LHCN-M2 (cell line): ENCODE results near the gene SMC1A. TPM values are rescaled to one million over a fixed set of nuclear protein-coding genes. Genes with fewer than 3 reads are reported as not detected.
"Not testable (repeated sequence)": the region's sequence is repeated elsewhere in the genome, so short reads cannot be mapped to it uniquely, and the experiment has no call there.

Source experiments
- DNase-seq: peaks from one replicate; pipeline ENCODE4 v3.0.0-alpha.2; 2012; ENCODE audit warnings: low read depth
- polyA plus RNA-seq: library from polyadenylated mRNA; unstranded; fragments of >200 nt; gene quantifications from one replicate; pipeline ENCODE4 v1.2.1, GENCODE V29; 2012; ENCODE audit warnings: missing spikeins
- total RNA-seq: library from RNA; depleted of rRNA; stranded (reverse); fragments of >200 nt; gene quantifications from 2 replicates; pipeline ENCODE4 v1.2.3, GENCODE V29; 2014; rRNA removed

Gene SMC1A
- 35.7 and 53.2 TPM in 2 replicates for total RNA-seq
- 29.0 TPM for polyA plus RNA-seq

GRCh38 chrX:53422086-53422860 lies at the start of gene SMC1A:
TSS of gene SMC1A (minus strand) at chrX:53422654. CDS start at chrX:53422600, 54 bp downstream.
- DNase-seq, result peak; percentile 92

- no peak for DNase-seq
Observed at GRCh38 chrX:53471346-53471745, 48.9 kb upstream of the SMC1A start.

GRCh38 chrX:53468659-53469058 lies 46.2 kb upstream of the SMC1A start:
- not testable (repeated sequence) for DNase-seq

- peak; percentile 34 for DNase-seq
Observed at GRCh38 chrX:53458082-53458481, 35.6 kb upstream of the SMC1A start.

GRCh38 chrX:53456254-53456653 lies 33.8 kb upstream of the SMC1A start:
- DNase-seq, result peak; percentile 61

- DNase-seq, result no peak
Observed at GRCh38 chrX:53452812-53453211, 30.4 kb upstream of the SMC1A start.

- DNase-seq, result no peak
Observed at GRCh38 chrX:53449632-53450031, 27.2 kb upstream of the SMC1A start.

- no peak for DNase-seq
Observed at GRCh38 chrX:53447441-53447840, 25.0 kb upstream of the SMC1A start.

- peak; percentile 26 for DNase-seq
Observed at GRCh38 chrX:53445977-53446376, 23.5 kb upstream of the SMC1A start.

GRCh38 chrX:53442322-53442631 lies 19.8 kb upstream of the SMC1A start:
- DNase-seq, result no peak

GRCh38 chrX:53441531-53442321 lies 19.3 kb upstream of the SMC1A start:
- DNase-seq, result peak; percentile 59

- peak; percentile 69 for DNase-seq
Observed at GRCh38 chrX:53440621-53441517, 18.4 kb upstream of the SMC1A start.

GRCh38 chrX:53440101-53440500 lies 17.6 kb upstream of the SMC1A start:
- no peak for DNase-seq

- no peak for DNase-seq
Observed at GRCh38 chrX:53438832-53439230, 16.4 kb upstream of the SMC1A start.

- no peak for DNase-seq
Observed at GRCh38 chrX:53438174-53438831, 15.8 kb upstream of the SMC1A start.

GRCh38 chrX:53437206-53437605 lies 14.8 kb upstream of the SMC1A start:
- DNase-seq, result no peak

GRCh38 chrX:53435997-53436396 lies 13.5 kb upstream of the SMC1A start:
- DNase-seq, result peak; percentile 52

- peak; percentile 66 for DNase-seq
Observed at GRCh38 chrX:53433651-53434639, 11.5 kb upstream of the SMC1A start, which contains the start of gene HSD17B10. TSS of gene HSD17B10 (minus strand) at chrX:53434370. CDS start at chrX:53434345, 25 bp downstream.

GRCh38 chrX:53430231-53430630 lies 7.8 kb upstream of the SMC1A start:
- DNase-seq, result no peak

GRCh38 chrX:53429755-53430154 lies 7.3 kb upstream of the SMC1A start:
- no peak for DNase-seq
